GM12865 (cell line): ENCODE data around the gene PSMD8.
"Not testable (repeated sequence)": the region's sequence is repeated elsewhere in the genome, so short reads cannot be mapped to it uniquely, and the experiment has no call there.

Source experiments
- DNase-seq: peaks from one replicate; pipeline ENCODE4 v3.0.0; 2010; ENCODE audit warnings: low read depth
- H3K4me3 ChIP-seq: 2 replicates; pipeline ENCODE4 v1.5.1; 2011; ENCODE audit warnings: mild to moderate bottlenecking, low read depth, low read length, control low read depth
- CTCF ChIP-seq: IDR thresholded peaks from 2 replicates; pipeline ENCODE4 v1.5.1; 2011; ENCODE audit warnings: low read length, control low read depth, low read depth, inconsistent platforms; ENCODE audit not compliant: insufficient read depth; ENCODE audit errors: missing control alignments

Gene PSMD8

DNA sequence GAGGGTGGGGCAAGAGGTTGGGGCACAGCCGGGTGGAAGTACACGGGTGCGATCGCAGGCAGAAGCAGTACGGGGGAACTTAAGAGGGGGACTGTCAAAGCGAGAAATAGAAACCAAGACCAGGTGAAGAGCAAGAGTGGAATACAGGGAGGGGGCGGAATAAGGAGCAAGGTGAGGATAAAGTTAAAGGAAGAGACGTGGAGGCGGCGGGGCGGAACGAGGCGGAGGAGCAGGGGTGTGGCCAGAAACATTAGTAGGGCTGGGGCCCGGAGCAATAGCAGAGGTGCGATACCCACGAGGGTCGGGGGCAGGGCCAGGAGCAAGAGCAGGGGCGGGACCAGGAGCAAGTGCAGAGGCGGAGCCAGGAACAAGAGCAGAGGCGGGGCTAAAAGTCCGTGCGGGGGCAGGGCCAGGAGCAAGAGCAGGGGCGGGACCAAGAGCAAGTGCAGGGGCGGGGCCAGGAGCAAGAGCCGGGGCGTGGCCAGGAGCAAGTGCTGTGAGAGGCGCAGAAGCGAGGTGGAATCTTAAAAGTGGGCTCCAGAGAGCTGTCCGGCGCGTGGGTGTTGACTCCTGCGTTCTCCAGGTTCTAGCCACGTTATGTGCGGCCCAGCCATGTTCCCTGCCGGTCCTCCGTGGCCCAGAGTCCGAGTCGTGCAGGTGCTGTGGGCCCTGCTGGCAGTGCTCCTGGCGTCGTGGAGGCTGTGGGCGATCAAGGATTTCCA is 37.6 kb upstream of the PSMD8 start:
- H3K4me3 ChIP-seq = peak overlapping the region; percentile 77
- TF ChIP-seq CTCF = no peak
- DNase-seq = peak; percentile 98

DNA sequence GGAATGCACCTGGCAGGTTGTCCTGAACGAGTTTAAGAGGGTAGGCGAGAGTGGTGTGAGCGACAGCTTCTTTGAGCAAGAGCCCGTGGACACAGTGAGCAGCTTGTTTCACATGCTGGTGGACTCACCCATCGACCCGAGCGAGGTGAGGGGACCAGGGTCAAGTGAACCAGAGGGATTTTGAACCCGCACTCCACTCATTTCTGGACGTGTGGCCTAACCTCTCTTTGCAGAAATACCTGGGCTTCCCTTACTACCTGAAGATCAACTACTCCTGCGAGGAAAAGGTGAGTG is 37.1 kb upstream of the PSMD8 start:
- no peak for DNase-seq
- no peak for TF ChIP-seq CTCF
- H3K4me3 ChIP-seq = peak overlapping the region; percentile 77

DNA sequence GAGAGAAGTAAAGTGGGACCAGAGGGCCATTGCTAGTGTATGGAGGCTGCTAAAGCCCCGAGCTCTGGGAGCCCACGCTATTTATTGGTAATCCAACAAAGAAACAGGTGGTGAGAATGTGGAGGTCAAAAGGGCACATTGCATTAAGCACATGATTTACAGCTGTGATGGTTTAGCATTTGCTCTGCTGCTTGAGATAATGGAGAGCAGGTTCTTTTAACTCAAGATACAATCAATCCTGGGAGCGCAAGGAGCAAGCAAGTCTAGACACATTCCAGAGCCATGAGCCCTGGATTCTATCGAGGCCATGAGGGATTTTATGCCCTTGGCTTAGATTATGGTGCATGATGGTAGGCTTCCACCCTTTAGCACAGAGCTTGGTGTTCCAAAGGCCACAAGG is 35.4 kb upstream of the PSMD8 start:
- not testable (repeated sequence) for H3K4me3 ChIP-seq, DNase-seq

DNA sequence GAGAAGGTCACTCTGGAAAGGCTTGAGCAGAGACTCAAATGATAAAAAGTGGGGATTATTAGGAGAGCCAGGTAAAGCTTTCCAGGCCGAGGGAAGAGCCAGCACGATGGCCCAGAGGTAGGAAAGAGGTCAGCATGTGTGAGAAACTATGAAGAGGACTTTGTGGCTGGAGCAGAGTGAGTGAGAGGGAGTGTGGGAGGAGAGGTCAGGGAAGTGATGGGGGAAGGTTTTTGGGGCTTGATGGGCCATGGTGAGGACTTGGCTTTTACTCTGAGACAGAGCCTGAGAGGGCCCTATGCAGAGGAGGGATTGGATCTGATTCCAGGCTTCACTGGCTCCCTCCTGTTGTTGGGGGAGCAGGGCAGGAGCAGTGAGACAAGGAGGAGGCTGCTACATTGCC is 33.4 kb upstream of the PSMD8 start:
- TF ChIP-seq CTCF = no peak
- H3K4me3 ChIP-seq = no peak overlapping the region
- DNase-seq = no peak

- no peak for TF ChIP-seq CTCF
- no peak for DNase-seq
- H3K4me3 ChIP-seq = no peak overlapping the region
Observed at GRCh38 chr19:38346837-38347236, 27.5 kb upstream of the PSMD8 start.

DNA sequence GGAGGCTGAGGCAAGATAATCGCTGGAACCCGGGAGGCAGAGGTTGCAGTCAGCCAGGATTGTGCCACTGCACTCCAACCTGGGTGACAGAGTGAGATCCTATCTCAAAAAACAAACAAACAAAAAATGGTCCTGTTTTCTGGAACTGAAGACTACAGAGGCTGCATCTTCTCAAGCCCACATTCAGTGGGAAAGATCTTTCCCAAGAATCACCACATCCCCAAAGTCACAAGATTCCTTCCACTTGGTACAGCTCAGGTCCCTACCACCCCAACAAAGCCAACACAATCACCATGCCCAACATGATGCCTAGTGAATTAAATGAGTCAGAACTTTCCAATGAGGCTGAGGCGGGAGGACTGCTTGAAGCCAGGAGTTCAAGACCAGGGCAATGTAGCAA is 23.5 kb upstream of the PSMD8 start:
- DNase-seq = no peak
- TF ChIP-seq CTCF = no peak
- H3K4me3 ChIP-seq = no peak overlapping the region

DNA sequence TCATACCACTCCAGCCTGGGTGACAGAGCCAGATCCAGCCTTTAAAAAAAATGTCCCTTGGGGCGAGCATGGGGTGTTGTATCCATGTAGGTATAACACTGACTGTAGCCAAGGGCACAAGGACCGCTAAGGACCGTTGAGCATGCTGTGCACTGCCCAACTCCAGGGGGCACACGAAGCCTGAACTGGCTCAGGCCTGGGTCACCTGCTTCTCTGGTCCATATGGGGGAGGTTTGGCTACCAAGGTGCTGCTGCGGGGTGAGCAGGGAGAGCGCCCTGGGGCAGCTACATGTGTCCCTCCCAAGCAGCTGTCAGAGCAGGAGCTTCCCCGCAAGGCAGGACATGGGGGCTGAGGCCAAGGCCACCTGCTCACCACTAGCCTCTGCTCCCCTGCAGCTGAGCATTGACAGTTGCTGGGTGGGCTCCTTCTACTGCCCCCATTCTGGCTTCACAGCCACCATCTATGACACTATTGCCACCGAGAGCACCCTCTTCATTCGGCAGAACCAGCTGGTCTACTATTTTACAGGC is 22.4 kb upstream of the PSMD8 start:
- no peak for TF ChIP-seq CTCF
- H3K4me3 ChIP-seq = no peak overlapping the region
- DNase-seq = no peak
